ENCODE results near the gene ASAP3.

The ASAP3 gene

DNA sequence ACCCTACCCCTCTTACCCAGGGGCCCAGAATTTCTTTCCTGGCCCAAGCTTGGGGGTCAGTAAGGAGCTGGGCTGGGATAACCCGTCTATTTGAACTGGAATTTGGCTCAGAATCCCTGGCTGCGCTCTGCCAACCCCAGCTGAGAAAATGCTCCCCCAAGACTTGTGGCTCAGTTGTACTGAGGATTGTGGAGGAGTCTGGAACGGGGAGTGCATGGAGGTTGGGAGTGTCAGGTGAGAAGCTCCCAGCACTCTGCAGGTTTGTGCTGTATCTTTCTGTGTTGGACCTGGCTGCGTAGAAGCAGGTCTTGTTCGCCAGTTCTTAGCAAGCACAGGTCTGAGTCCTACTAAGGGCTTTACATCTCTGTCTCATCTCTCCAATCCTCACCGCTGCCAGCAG, 61.0 kb downstream of the ASAP3 start:
- no peak overlapping the region for H3K27ac ChIP-seq (ENCODE audit: low read length)
- ATAC-seq (ENCODE audit: insufficient read depth, low read depth) (no peak), DNase-seq (no peak)
- H3K9me3 ChIP-seq (ENCODE audit: insufficient read depth, low read length, severe bottlenecking): no peaks in the 10 kb centered on the region
- no peaks in the 10 kb centered on the region for H3K4me1 ChIP-seq (ENCODE audit: insufficient read depth, low read length)
- no peak overlapping the region for H3K4me3 ChIP-seq (ENCODE audit: low read depth in 1 of 2, low read length in 2 of 2)
- H3K79me2 ChIP-seq (ENCODE audit: insufficient read depth, low read length): no peaks in the 10 kb centered on the region
- H3K4me2 ChIP-seq (ENCODE audit: insufficient read depth, low read length): no peak overlapping the region
- H2AFZ ChIP-seq (ENCODE audit: low read depth, low read length): no peak overlapping the region
- peaks cover 10% of the 10 kb centered on the region for H3K27me3 ChIP-seq (ENCODE audit: insufficient read depth, low read length, poor library complexity)
- no peak overlapping the region for H3K9ac ChIP-seq (ENCODE audit: low read depth, low read length)
- H4K20me1 ChIP-seq (ENCODE audit: insufficient read depth, low read length): no peaks in the 10 kb centered on the region
- H3K36me3 ChIP-seq (ENCODE audit: insufficient read depth, low read length): no peaks in the 10 kb centered on the region
- no peak for TF ChIP-seq EZH2 (IDR thresholded peaks at IDR 0.05; ENCODE audit: borderline replicate concordance, low read depth, low read length, severe bottlenecking)

DNA sequence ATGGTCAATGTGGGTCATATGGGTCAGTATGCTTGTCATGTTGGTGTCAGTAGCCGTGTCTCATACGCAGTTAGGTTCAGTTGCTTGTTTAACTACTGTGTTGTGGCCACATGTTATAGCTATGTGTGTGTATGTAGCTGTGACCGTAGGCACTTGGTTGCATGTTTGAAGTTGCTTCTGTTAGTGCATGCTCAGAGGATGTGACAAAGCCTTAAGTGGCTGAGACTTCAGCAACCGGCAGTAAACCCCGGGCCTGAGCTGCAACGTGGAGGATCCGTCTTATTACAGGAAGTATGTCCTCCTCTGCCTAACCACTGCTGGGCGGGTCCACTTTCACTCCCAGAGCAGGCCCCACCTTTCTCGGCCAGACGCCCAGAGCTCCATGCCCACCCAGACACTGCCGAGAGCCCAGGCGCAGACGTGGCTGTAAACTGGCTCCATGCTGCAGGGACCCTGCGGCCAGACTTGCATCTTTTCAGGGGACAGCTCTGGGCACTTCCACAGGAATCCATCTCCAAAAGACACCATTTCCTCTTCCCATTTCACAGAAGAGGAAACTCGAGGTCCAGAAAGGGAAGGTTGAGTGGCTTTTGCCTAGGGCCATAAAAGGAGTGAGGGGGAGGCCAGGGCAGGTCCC, 61.6 kb downstream of the ASAP3 start:
- Histone ChIP-seq H3K9me3 (ENCODE audit: insufficient read depth, low read length, severe bottlenecking) (no peaks in the 10 kb centered on the region), H3K27ac (ENCODE audit: low read length) (no peak overlapping the region), H3K27me3 (ENCODE audit: insufficient read depth, low read length, poor library complexity) (peaks cover 11% of the 10 kb centered on the region), H4K20me1 (ENCODE audit: insufficient read depth, low read length) (no peaks in the 10 kb centered on the region), H3K4me1 (ENCODE audit: insufficient read depth, low read length) (no peaks in the 10 kb centered on the region), H2AFZ (ENCODE audit: low read depth, low read length) (no peak overlapping the region), H3K9ac (ENCODE audit: low read depth, low read length) (no peak overlapping the region), H3K79me2 (ENCODE audit: insufficient read depth, low read length) (no peaks in the 10 kb centered on the region), H3K36me3 (ENCODE audit: insufficient read depth, low read length) (no peaks in the 10 kb centered on the region), H3K4me3 (ENCODE audit: low read depth in 1 of 2, low read length in 2 of 2) (no peak overlapping the region), H3K4me2 (ENCODE audit: insufficient read depth, low read length) (no peak overlapping the region)
- ATAC-seq (ENCODE audit: insufficient read depth, low read depth) (peak; percentile 48; the same call in 1 of the 3 replicates), DNase-seq (peak; percentile 19)
- TF ChIP-seq EZH2 (IDR thresholded peaks at IDR 0.05; ENCODE audit: borderline replicate concordance, low read depth, low read length, severe bottlenecking): no peak
- TF ChIP-seq, protein P1, sequence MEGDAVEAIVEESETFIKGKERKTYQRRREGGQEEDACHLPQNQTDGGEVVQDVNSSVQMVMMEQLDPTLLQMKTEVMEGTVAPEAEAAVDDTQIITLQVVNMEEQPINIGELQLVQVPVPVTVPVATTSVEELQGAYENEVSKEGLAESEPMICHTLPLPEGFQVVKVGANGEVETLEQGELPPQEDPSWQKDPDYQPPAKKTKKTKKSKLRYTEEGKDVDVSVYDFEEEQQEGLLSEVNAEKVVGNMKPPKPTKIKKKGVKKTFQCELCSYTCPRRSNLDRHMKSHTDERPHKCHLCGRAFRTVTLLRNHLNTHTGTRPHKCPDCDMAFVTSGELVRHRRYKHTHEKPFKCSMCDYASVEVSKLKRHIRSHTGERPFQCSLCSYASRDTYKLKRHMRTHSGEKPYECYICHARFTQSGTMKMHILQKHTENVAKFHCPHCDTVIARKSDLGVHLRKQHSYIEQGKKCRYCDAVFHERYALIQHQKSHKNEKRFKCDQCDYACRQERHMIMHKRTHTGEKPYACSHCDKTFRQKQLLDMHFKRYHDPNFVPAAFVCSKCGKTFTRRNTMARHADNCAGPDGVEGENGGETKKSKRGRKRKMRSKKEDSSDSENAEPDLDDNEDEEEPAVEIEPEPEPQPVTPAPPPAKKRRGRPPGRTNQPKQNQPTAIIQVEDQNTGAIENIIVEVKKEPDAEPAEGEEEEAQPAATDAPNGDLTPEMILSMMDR (IDR thresholded peaks at IDR 0.05; ENCODE audit: borderline replicate concordance, extremely low read depth, low read length, poor library complexity, severe bottlenecking): no peak

DNA sequence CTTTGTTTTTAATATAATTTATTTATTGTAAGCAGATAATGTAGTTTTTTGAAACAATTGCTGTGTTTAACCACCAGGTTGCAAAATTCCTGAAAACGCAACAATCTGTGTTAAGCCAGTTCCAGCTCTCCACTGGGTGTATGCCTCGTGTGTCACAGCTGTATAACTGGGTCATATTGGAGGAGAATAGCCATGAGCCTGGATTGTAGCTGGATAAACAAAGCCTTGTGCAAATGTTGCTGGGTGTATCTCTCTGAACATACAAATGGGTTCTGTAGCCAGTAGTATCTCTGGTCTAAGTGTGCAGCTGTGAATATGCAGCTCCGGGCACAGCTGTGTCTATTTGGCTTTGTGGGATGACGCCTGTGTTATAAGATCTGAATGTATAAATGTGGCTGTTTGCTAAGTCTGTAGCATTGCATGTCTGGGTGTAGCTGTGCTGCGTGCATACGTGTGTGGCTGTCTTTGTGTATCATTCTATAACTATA, 62.2 kb downstream of the ASAP3 start:
- H3K79me2 ChIP-seq (ENCODE audit: insufficient read depth, low read length): no peaks in the 10 kb centered on the region
- no peak overlapping the region for H2AFZ ChIP-seq (ENCODE audit: low read depth, low read length)
- TF ChIP-seq, protein P1 (IDR thresholded peaks at IDR 0.05; ENCODE audit: borderline replicate concordance, extremely low read depth, low read length, poor library complexity, severe bottlenecking): no peak
- no peak for TF ChIP-seq EZH2 (IDR thresholded peaks at IDR 0.05; ENCODE audit: borderline replicate concordance, low read depth, low read length, severe bottlenecking)
- no peak overlapping the region for H3K4me2 ChIP-seq (ENCODE audit: insufficient read depth, low read length)
- no peaks in the 10 kb centered on the region for H3K4me1 ChIP-seq (ENCODE audit: insufficient read depth, low read length)
- H3K4me3 ChIP-seq (ENCODE audit: low read depth in 1 of 2, low read length in 2 of 2): no peak overlapping the region
- DNase-seq: no peak
- no peak overlapping the region for H3K9ac ChIP-seq (ENCODE audit: low read depth, low read length)
- no peak for ATAC-seq (ENCODE audit: insufficient read depth, low read depth)
- H3K27me3 ChIP-seq (ENCODE audit: insufficient read depth, low read length, poor library complexity): peaks cover 11% of the 10 kb centered on the region
- no peaks in the 10 kb centered on the region for H4K20me1 ChIP-seq (ENCODE audit: insufficient read depth, low read length)
- no peaks in the 10 kb centered on the region for H3K36me3 ChIP-seq (ENCODE audit: insufficient read depth, low read length)
- H3K9me3 ChIP-seq (ENCODE audit: insufficient read depth, low read length, severe bottlenecking): no peaks in the 10 kb centered on the region
- no peak overlapping the region for H3K27ac ChIP-seq (ENCODE audit: low read length)

DNA sequence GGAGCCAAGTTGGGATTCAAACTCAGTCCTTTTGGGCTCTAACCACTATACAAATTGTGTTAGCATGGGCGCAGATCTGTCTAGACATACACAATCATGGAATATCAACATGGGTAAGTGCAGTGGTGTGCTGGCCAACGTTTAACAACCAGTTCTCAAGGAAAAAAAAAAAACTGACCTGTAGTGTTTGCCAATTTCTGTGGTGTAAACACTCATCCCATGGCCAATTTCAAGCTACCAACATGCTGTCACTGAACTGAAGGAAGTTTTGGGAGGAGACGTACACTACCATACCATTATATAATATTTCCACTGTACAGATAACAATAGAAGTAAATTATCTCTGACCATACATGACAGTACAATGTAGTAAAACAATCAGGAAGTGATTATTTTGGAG, 62.6 kb downstream of the ASAP3 start:
- Histone ChIP-seq H3K4me3 (ENCODE audit: low read depth in 1 of 2, low read length in 2 of 2) (no peak overlapping the region), H3K27me3 (ENCODE audit: insufficient read depth, low read length, poor library complexity) (peaks cover 11% of the 10 kb centered on the region), H3K27ac (ENCODE audit: low read length) (no peak overlapping the region), H2AFZ (ENCODE audit: low read depth, low read length) (no peak overlapping the region), H3K9me3 (ENCODE audit: insufficient read depth, low read length, severe bottlenecking) (no peaks in the 10 kb centered on the region), H3K9ac (ENCODE audit: low read depth, low read length) (no peak overlapping the region), H3K4me2 (ENCODE audit: insufficient read depth, low read length) (no peak overlapping the region), H3K4me1 (ENCODE audit: insufficient read depth, low read length) (no peaks in the 10 kb centered on the region), H3K36me3 (ENCODE audit: insufficient read depth, low read length) (no peaks in the 10 kb centered on the region), H4K20me1 (ENCODE audit: insufficient read depth, low read length) (no peaks in the 10 kb centered on the region), H3K79me2 (ENCODE audit: insufficient read depth, low read length) (no peaks in the 10 kb centered on the region)
- no peak for TF ChIP-seq EZH2 (IDR thresholded peaks at IDR 0.05; ENCODE audit: borderline replicate concordance, low read depth, low read length, severe bottlenecking)
- TF ChIP-seq, protein P1 (IDR thresholded peaks at IDR 0.05; ENCODE audit: borderline replicate concordance, extremely low read depth, low read length, poor library complexity, severe bottlenecking): no peak
- ATAC-seq (ENCODE audit: insufficient read depth, low read depth) (no peak), DNase-seq (no peak)
